Peyer's patch (tissue), 4 donors: ENCODE data around the gene TMSB10.

Source experiments
- POLR2A ChIP-seq, 2 donors: fragments of 450-650 bp; IDR thresholded peaks; one replicate each; pipeline ENCODE4 v1.5.1; 2017; ENCODE audit warnings: antibody characterized with exemption in 2 of 2, mild to moderate bottlenecking in 2 of 2, moderate library complexity in 2 of 2
- TF ChIP-seq, protein P1 (sequence below), 6 experiments: fragments of 450-650 bp in 4 of 6; fragments of 200-600 bp in 2 of 6; sonication (generic) in 1 of 6; IDR thresholded peaks; one replicate each; pipeline ENCODE4 v1.5.1; 2017 to 2019; ENCODE audit warnings: antibody characterized with exemption in 6 of 6, mild to moderate bottlenecking in 3 of 6, moderate library complexity in 1 of 6

DNA sequence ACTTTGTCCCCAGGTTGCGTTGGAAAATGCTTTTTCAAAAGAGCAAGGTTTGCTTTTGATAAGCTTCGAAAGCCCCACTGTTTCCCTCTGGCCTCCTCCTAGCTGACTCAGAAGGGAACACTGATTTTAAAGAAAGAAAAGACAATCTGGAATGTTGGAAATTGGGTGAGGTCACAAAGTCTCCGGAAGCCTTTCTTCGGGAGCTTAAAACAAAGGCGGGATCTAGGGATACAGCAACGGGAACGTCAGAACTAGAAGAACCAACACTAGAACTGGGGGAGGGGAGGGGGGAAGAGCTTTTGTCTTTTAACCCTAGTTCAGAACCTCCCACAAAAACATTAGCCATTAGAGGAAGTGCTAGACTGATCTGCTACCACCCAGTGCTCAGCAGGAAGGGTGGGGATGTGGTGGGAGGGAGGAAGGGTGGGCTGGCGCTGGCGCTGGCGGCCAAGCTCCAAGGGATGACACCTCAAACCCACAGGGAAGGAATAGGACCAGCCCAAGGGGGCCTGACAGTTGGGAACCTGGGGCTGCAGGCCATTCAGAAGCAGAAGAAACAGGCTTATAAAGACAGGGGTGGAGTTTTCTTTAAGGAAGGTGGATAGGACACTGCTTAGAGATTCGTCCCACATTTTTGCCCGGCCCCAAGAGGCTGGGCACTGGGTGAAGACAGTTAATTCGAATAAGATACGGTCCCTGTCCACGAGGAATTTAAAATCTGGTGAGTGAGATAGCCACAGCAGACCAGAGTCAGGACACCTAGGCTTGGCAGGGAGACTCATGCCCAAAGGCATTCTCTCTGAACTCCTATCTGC is 1.7 kb downstream of the TMSB10 start:
- TF ChIP-seq, protein P1, sequence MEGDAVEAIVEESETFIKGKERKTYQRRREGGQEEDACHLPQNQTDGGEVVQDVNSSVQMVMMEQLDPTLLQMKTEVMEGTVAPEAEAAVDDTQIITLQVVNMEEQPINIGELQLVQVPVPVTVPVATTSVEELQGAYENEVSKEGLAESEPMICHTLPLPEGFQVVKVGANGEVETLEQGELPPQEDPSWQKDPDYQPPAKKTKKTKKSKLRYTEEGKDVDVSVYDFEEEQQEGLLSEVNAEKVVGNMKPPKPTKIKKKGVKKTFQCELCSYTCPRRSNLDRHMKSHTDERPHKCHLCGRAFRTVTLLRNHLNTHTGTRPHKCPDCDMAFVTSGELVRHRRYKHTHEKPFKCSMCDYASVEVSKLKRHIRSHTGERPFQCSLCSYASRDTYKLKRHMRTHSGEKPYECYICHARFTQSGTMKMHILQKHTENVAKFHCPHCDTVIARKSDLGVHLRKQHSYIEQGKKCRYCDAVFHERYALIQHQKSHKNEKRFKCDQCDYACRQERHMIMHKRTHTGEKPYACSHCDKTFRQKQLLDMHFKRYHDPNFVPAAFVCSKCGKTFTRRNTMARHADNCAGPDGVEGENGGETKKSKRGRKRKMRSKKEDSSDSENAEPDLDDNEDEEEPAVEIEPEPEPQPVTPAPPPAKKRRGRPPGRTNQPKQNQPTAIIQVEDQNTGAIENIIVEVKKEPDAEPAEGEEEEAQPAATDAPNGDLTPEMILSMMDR (IDR thresholded peaks at IDR 0.05) = no peak
- TF ChIP-seq POLR2A (IDR thresholded peaks at IDR 0.05) = peak; percentile 14
